ENCODE data around the gene INF2. TPM values are rescaled to one million over a fixed set of nuclear protein-coding genes. Genes with fewer than 3 reads are reported as not detected.
A peak's percentile ranks its signal among the peaks of the same experiment; 100 is the strongest.

The INF2 gene
- total RNA-seq, 3 donors from 2014 or later, result 132 to 216 (median 176) TPM

DNA sequence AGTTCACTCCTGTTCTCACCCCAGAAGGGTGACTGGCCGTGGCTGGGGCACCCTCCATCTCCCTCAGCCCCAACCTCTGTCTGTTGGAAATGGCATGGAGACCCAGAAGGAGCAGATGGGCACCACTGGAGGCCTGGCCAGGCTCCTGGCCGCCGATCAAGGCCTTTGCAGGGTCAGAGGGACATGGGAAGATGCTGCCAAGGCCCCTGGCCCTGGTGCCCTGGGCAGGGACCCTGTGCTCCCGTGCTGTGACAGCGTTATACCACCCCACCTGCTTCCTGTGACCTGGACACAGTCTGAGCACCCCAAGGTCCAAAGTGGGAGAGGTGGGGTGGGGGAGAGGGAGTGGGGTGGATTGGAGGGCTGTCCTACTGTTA lies 3.5 kb downstream of the INF2 start:
- ATAC-seq, result no peak
- no peak for DNase-seq
- TF ChIP-seq CTCF (IDR thresholded peaks at IDR 0.05), result no peak
- H3K4me3 ChIP-seq, result no peak overlapping the region
- no peaks in the 10 kb centered on the region for H3K9me3 ChIP-seq
- H3K36me3 ChIP-seq (ENCODE audit: low read depth), result no peaks in the 10 kb centered on the region
- H3K4me1 ChIP-seq (ENCODE audit: low read depth), result peaks cover 55% of the 10 kb centered on the region
- intact Hi-C loops (cut with DNase I, micrococcal nuclease), result no loop called here

DNA sequence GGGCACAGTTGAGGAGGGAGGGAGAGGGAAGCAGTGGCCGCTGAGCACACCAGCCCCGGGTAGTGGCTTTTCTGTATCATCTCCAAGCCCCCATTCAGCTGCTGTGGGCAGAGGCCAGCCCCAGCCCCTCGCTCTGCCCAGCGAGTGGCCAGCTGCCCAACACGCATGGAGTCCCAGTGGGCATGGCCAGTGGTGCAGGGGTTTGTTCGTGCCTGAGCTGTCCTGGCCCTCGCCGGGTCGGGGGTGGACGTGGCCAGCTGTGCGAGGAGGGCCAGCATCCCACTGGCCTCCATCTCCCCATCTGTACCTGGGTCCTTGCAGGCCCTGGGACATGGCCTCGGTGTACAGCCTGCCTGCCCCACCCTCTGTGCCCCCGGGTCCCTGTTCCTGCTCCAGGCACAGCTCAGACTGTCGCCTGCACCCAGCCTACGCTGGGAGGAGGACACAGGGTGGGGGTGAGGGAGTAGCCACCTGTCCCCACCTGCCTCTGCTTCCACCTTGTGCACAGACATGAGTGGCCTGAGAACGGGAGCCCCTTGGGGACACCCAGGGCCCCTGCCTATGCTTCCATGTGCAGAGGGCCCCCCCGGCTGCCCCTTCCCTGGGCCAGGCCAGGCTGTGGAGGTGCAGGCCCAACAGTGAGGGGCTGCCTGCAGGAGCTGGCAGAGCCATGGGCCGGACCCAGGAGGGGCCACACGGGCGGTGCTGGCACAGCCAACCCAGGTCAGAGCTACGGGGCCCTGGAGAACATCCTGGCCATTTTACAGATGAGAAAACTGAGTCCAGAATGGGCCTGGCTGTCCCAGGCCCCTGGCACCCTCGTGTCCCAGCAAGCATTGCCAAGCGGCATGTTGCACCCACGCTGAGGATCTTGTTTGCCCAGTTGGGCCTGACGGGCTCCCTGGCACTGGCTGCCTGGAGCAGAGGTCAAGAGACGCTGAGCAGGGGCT lies 4.3 kb downstream of the INF2 start:
- no peak for TF ChIP-seq CTCF (IDR thresholded peaks at IDR 0.05)
- H3K4me1 ChIP-seq (ENCODE audit: low read depth), result peaks cover 48% of the 10 kb centered on the region
- ATAC-seq (no peak), DNase-seq (peak in 1 of 3 donors; percentile 50)
- intact Hi-C loops (cut with DNase I, micrococcal nuclease), result no loop called here
- no peak overlapping the region for H3K4me3 ChIP-seq
- no peaks in the 10 kb centered on the region for H3K9me3 ChIP-seq
- H3K36me3 ChIP-seq (ENCODE audit: low read depth), result no peaks in the 10 kb centered on the region

DNA sequence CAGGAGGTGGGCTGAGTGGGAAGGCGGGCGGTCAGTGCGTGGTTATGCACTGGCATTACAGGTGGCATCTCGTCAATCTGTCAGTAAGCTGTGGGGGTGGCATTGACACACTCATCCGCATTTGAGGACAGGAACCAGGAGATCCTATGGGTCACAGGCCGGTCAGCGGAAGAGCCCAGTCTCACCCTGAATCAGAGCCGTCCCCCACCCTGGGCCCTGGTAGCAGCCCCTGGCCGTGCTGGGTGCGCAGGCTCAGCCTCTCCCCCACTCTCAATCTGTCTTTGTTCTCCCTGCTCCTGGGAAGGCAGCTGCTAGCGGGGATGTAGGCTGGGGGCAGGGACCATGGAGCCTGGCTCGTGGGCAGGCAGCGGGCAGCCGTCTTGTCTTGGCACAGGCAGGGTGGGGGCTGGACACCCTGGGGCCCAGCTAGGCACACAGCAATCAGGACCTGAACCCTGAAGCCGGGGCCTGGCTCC lies 5.1 kb downstream of the INF2 start:
- intact Hi-C loops (cut with DNase I, micrococcal nuclease), result no loop called here
- TF ChIP-seq CTCF (IDR thresholded peaks at IDR 0.05), result no peak
- Histone ChIP-seq H3K36me3 (ENCODE audit: low read depth) (no peaks in the 10 kb centered on the region), H3K9me3 (no peaks in the 10 kb centered on the region), H3K4me3 (no peak overlapping the region), H3K4me1 (ENCODE audit: low read depth) (peaks cover 47% of the 10 kb centered on the region)
- DNase-seq, result peak in 1 of 3 donors; percentile 51
- no peak for ATAC-seq

GRCh38 chr14:104694991-104695659 lies 5.7 kb downstream of the INF2 start:
- Histone ChIP-seq H3K4me1 (ENCODE audit: low read depth) (peaks cover 47% of the 10 kb centered on the region), H3K9me3 (no peaks in the 10 kb centered on the region), H3K4me3 (no peak overlapping the region), H3K36me3 (ENCODE audit: low read depth) (no peaks in the 10 kb centered on the region)
- no peak for DNase-seq
- TF ChIP-seq CTCF (IDR thresholded peaks at IDR 0.05), result no peak
- ATAC-seq, result no peak
- intact Hi-C loops (cut with DNase I, micrococcal nuclease), result no loop called here

DNA sequence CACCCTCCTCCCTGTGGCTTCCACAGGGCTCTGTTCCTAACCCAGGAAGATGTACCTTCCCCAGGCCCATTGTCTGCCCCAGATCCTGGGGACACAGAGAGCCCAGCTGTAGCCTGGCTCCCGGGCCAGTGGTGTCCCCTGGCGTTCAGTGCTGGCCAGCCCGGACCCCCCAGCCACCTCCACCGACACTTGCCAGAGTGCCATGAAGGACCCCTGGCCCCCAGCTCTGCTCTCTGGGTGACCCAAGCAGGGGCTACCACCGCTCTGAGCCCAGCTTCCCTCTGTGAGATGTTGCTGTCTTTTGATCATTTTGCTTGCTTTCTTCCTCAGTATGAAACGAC lies 6.2 kb downstream of the INF2 start:
- Histone ChIP-seq H3K4me1 (ENCODE audit: low read depth) (peaks cover 43% of the 10 kb centered on the region), H3K36me3 (ENCODE audit: low read depth) (no peaks in the 10 kb centered on the region), H3K9me3 (no peaks in the 10 kb centered on the region), H3K4me3 (no peak overlapping the region)
- intact Hi-C loops (cut with DNase I, micrococcal nuclease), result no loop called here
- DNase-seq, result no peak
- ATAC-seq, result no peak
- no peak for TF ChIP-seq CTCF (IDR thresholded peaks at IDR 0.05)
